ENCODE data around the gene PPIF. TPM values are rescaled to one million over a fixed set of nuclear protein-coding genes. Genes with fewer than 3 reads are reported as not detected.

Gene PPIF
- total and polyA plus RNA-seq, 2 of the 4 experiments (the other 2 are of a cell fraction) = 29.2 to 130 TPM

DNA sequence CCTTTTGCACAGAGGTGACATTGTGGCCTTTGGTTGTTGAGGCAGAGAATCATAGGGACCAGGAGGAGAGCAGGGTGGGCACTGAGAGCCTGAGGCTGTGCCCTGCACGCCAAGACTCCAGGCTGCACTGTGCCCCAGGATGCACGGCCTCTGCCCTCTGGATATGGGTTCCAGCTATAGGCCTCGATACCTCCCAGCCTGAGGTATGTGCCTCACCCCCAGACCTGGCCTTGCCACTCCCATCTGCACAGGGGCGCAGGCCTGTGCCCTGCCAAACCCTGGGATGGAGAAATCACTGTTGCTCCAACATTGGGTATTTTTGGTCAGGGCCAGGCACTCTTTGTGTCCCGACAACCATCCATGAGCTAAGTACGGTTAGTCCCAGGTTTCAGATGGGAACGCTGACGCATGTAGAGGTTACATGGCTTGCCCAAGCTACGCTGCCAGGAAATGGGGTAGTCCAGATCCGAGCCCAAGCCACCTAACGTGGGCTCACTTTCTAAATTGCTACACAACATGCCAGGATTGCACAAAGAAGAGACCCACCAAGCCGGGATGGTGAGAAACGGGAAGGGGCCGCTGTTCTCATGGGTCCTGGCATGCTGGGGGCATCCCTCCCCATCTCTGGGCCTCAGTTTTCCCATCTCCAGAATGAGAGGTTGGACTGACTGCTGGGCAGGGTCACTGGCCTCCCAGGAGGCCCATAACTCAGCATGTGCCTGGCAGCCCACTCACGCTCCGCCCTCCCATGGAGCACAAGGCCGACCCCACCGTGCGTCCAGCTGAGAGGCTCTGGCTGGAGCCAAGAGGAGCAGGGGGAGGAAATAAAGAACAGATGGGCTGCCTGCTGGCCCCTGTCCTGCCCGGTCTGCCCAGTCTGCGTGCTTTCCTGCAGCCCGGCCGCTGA lies 54.0 kb downstream of the PPIF start:
- peak overlapping the region; percentile 34 for H2BK5ac ChIP-seq (ENCODE audit: low read depth, low read length, poor library complexity, severe bottlenecking)
- ChIA-PET CTCF (interaction anchor here (1.4 kb wide), 1 partner anchor 86 kb away, joined by 3 read pairs; no protein-coding TSS in a partner anchor), POLR2A (ENCODE audit: unreplicated experiment) (no interaction called here)
- in situ Hi-C loops (cut with MboI; ENCODE audit: low sequenced_read_pairs) (no loop called here), intact Hi-C loops (cut with micrococcal nuclease) (no loop called here), dilution Hi-C loops (cut with HindIII; ENCODE audit: low sequenced_read_pairs, unreplicated experiment) (no loop called here)
- peak overlapping the region; percentile 54; the same call in 1 of the 2 replicates for H2BK120ac ChIP-seq (ENCODE audit: low read depth, low read length)
- H4K5ac ChIP-seq (ENCODE audit: low read depth, low read length) = no peak overlapping the region; the same call in 1 of the 2 replicates
- peak; percentile 49 for DNase-seq
- H2AK9ac ChIP-seq (replicated peaks; ENCODE audit: low read depth, low read length, poor library complexity) = peak overlapping the region; percentile 82
- no peak overlapping the region; the same call in 1 of the 2 replicates for H3K4me2 ChIP-seq (ENCODE audit: low read depth, low read length)
- H3K9ac ChIP-seq (ENCODE audit: low read depth, low read length) = no peak overlapping the region
- peak overlapping the region; percentile 40 for H2AFZ ChIP-seq (replicated peaks; ENCODE audit: low read length, poor library complexity)
- peaks cover 57 to 86% of the 10 kb centered on the region in 2 experiments for H3K79me1 ChIP-seq (ENCODE audit: low read depth in 1 of 2, low read length in 2 of 2)
- peak overlapping the region in 1 of 2 experiments; percentile 54; a peak in 1 of 4 replicates for H4K8ac ChIP-seq (ENCODE audit: low read depth in 2 of 2, low read length in 2 of 2)
- H4K91ac ChIP-seq (ENCODE audit: insufficient read depth, low read depth, low read length) = peak overlapping the region; percentile 71
- H3K14ac ChIP-seq (replicated peaks; ENCODE audit: low read depth, low read length) = peak overlapping the region; percentile 70
- H3K9me3 ChIP-seq (ENCODE audit: control insufficient read depth, insufficient read depth, low read length) = no peaks in the 10 kb centered on the region
- WGBS, 2 experiments (ENCODE audit: extremely low coverage in 2 of 2, insufficient read length in 1 of 2) = 56% methylated on average over 9 of the region's 23 CpGs; no CpG with 5 or more reads in 1 of the 2 experiments
- H3K4me3 ChIP-seq (ENCODE audit: insufficient read depth, low read depth, low read length) = no peak overlapping the region
- no peak overlapping the region for H3K56ac ChIP-seq (ENCODE audit: extremely low read depth, insufficient read depth, low read length)
- peaks cover 68% of the 10 kb centered on the region for H3K4me1 ChIP-seq (ENCODE audit: control insufficient read depth, insufficient read depth, low read length)
- BruUV-seq (replicated peaks) = no TSS peak
- peak overlapping the region; percentile 90; the same call in 1 of the 2 replicates for H3K23ac ChIP-seq (ENCODE audit: low read depth, low read length)
- peaks cover 46% of the 10 kb centered on the region for H3K9me1 ChIP-seq (ENCODE audit: insufficient read depth, low read length)
- H2BK20ac ChIP-seq (ENCODE audit: low read depth, low read length) = peak overlapping the region; percentile 9; the same call in 1 of the 2 replicates
- no peak overlapping the region for H2BK15ac ChIP-seq (ENCODE audit: low read depth, low read length)
- H2AK5ac ChIP-seq (ENCODE audit: low read depth, low read length) = peak overlapping the region; percentile 74
- H4K20me1 ChIP-seq (ENCODE audit: insufficient read depth, low read length) = peaks cover 21% of the 10 kb centered on the region
- peak overlapping the region; percentile 52; the same call in 1 of the 2 replicates for H3K27ac ChIP-seq (ENCODE audit: insufficient read depth, low read length)
- peak overlapping the region; percentile 77 for H3K4ac ChIP-seq (ENCODE audit: low read depth, low read length)
- no peak for ATAC-seq (ENCODE audit: low read depth)
- peaks cover 30% of the 10 kb centered on the region; the same call in 1 of the 2 replicates for H3K36me3 ChIP-seq (ENCODE audit: control insufficient read depth, insufficient read depth, low read length)
- no peaks in the 10 kb centered on the region for H3K27me3 ChIP-seq (ENCODE audit: control insufficient read depth, insufficient read depth, low read length)
- H3K18ac ChIP-seq (ENCODE audit: low read depth, low read length) = no peak overlapping the region; the same call in 1 of the 2 replicates
- TF ChIP-seq, protein P1, sequence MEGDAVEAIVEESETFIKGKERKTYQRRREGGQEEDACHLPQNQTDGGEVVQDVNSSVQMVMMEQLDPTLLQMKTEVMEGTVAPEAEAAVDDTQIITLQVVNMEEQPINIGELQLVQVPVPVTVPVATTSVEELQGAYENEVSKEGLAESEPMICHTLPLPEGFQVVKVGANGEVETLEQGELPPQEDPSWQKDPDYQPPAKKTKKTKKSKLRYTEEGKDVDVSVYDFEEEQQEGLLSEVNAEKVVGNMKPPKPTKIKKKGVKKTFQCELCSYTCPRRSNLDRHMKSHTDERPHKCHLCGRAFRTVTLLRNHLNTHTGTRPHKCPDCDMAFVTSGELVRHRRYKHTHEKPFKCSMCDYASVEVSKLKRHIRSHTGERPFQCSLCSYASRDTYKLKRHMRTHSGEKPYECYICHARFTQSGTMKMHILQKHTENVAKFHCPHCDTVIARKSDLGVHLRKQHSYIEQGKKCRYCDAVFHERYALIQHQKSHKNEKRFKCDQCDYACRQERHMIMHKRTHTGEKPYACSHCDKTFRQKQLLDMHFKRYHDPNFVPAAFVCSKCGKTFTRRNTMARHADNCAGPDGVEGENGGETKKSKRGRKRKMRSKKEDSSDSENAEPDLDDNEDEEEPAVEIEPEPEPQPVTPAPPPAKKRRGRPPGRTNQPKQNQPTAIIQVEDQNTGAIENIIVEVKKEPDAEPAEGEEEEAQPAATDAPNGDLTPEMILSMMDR (conservative IDR thresholded peaks at IDR 0.05; ENCODE audit: low read depth, low read length) = no peak
- TF ChIP-seq SMC3 (IDR thresholded peaks at IDR 0.05; ENCODE audit: low read depth, low read length) = no peak
- no peak for TF ChIP-seq MAFK (IDR thresholded peaks at IDR 0.05; ENCODE audit: low read depth, low read length)
- no peak for TF ChIP-seq FOS (IDR thresholded peaks at IDR 0.05; ENCODE audit: low read depth, low read length)
- TF ChIP-seq USF2 (IDR thresholded peaks at IDR 0.05; ENCODE audit: low read depth, low read length) = no peak
- TF ChIP-seq RCOR1 (IDR thresholded peaks at IDR 0.05; ENCODE audit: insufficient replicate concordance, low read length) = no peak
- no peak for TF ChIP-seq NFE2L2 (IDR thresholded peaks at IDR 0.05; ENCODE audit: low read depth, low read length)
- no peak for TF ChIP-seq RAD21 (IDR thresholded peaks at IDR 0.05; ENCODE audit: low read length)
- TF ChIP-seq MAZ (IDR thresholded peaks at IDR 0.05; ENCODE audit: borderline replicate concordance, low read depth, low read length) = no peak
- TF ChIP-seq, protein P2, sequence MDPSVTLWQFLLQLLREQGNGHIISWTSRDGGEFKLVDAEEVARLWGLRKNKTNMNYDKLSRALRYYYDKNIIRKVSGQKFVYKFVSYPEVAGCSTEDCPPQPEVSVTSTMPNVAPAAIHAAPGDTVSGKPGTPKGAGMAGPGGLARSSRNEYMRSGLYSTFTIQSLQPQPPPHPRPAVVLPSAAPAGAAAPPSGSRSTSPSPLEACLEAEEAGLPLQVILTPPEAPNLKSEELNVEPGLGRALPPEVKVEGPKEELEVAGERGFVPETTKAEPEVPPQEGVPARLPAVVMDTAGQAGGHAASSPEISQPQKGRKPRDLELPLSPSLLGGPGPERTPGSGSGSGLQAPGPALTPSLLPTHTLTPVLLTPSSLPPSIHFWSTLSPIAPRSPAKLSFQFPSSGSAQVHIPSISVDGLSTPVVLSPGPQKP (IDR thresholded peaks at IDR 0.05; ENCODE audit: borderline replicate concordance, low read depth, low read length) = no peak
- TF ChIP-seq RFX5 (IDR thresholded peaks at IDR 0.05; ENCODE audit: low read depth, low read length) = no peak
- no peak for TF ChIP-seq CHD1 (IDR thresholded peaks at IDR 0.05; ENCODE audit: low read depth, low read length)
- no peak for TF ChIP-seq BHLHE40 (IDR thresholded peaks at IDR 0.05; ENCODE audit: low read depth, low read length)
